ENCODE results near the gene OR4M2. TPM values are rescaled to one million over a fixed set of nuclear protein-coding genes. Genes with fewer than 3 reads are reported as not detected.
"Not testable (repeated sequence)": the region's sequence is repeated elsewhere in the genome, so short reads cannot be mapped to it uniquely, and the experiment has no call there.

Gene OR4M2
- polyA plus RNA-seq (2013), result not detected

GRCh38 chr15:22080227-22080626 lies at the start of gene OR4M2:
Gene OR4M2, plus strand, starts transcription at chr15:22080527. Its CDS starts 98 bp downstream, at chr15:22080625.
- H3K27me3 ChIP-seq (replicated peaks in 2 of 5; ENCODE audit: control insufficient read depth in 4 of 5, insufficient read depth in 5 of 5, low read length in 4 of 5); H3K27ac ChIP-seq (ENCODE audit: insufficient read depth in 1 of 2, low read depth in 1 of 2, low read length in 2 of 2, poor library complexity in 1 of 2, severe bottlenecking in 2 of 2); H3K9me3 ChIP-seq (ENCODE audit: control extremely low read depth in 1 of 5, control insufficient read depth in 4 of 5, insufficient read depth in 2 of 5, low read depth in 1 of 5, low read length in 4 of 5); POLR2A ChIA-PET; H3K36me3 ChIP-seq (ENCODE audit: control insufficient read depth in 4 of 4, insufficient read depth in 4 of 4, low read length in 3 of 4); CTCF ChIA-PET; DNase-seq; H3K4me1 ChIP-seq (ENCODE audit: control extremely low read depth in 1 of 4, control insufficient read depth in 4 of 4, insufficient read depth in 4 of 4, low read length in 3 of 4); H3K4me3 ChIP-seq (ENCODE audit: control insufficient read depth in 1 of 7, extremely low read depth in 1 of 7, insufficient read depth in 4 of 7, low read depth in 2 of 7, low read length in 6 of 7): not testable (repeated sequence)
- WGBS (ENCODE audit: insufficient coverage), result no CpG with 5 or more reads among the region's 2 CpGs

- H3K4me1 ChIP-seq (ENCODE audit: control extremely low read depth in 1 of 4, control insufficient read depth in 4 of 4, insufficient read depth in 4 of 4, low read length in 3 of 4); DNase-seq; H3K27ac ChIP-seq (ENCODE audit: insufficient read depth in 1 of 2, low read depth in 1 of 2, low read length in 2 of 2, poor library complexity in 1 of 2, severe bottlenecking in 2 of 2); H3K4me3 ChIP-seq (ENCODE audit: control insufficient read depth in 1 of 7, extremely low read depth in 1 of 7, insufficient read depth in 4 of 7, low read depth in 2 of 7, low read length in 6 of 7); H3K27me3 ChIP-seq (replicated peaks in 2 of 5; ENCODE audit: control insufficient read depth in 4 of 5, insufficient read depth in 5 of 5, low read length in 4 of 5); H3K9me3 ChIP-seq (ENCODE audit: control extremely low read depth in 1 of 5, control insufficient read depth in 4 of 5, insufficient read depth in 2 of 5, low read depth in 1 of 5, low read length in 4 of 5); POLR2A ChIA-PET; H3K36me3 ChIP-seq (ENCODE audit: control insufficient read depth in 4 of 4, insufficient read depth in 4 of 4, low read length in 3 of 4); CTCF ChIA-PET: not testable (repeated sequence)
These were observed 11.1 kb upstream of the OR4M2 start for GRCh38 chr15:22069267-22069666.

GRCh38 chr15:22081386-22081785 lies 1.1 kb downstream of the OR4M2 start:
- POLR2A ChIA-PET; H3K9me3 ChIP-seq (ENCODE audit: control extremely low read depth in 1 of 5, control insufficient read depth in 4 of 5, insufficient read depth in 2 of 5, low read depth in 1 of 5, low read length in 4 of 5); H3K4me1 ChIP-seq (ENCODE audit: control extremely low read depth in 1 of 4, control insufficient read depth in 4 of 4, insufficient read depth in 4 of 4, low read length in 3 of 4); DNase-seq; H3K27ac ChIP-seq (ENCODE audit: insufficient read depth in 1 of 2, low read depth in 1 of 2, low read length in 2 of 2, poor library complexity in 1 of 2, severe bottlenecking in 2 of 2); CTCF ChIA-PET; H3K27me3 ChIP-seq (replicated peaks in 2 of 5; ENCODE audit: control insufficient read depth in 4 of 5, insufficient read depth in 5 of 5, low read length in 4 of 5); H3K4me3 ChIP-seq (ENCODE audit: control insufficient read depth in 1 of 7, extremely low read depth in 1 of 7, insufficient read depth in 4 of 7, low read depth in 2 of 7, low read length in 6 of 7); H3K36me3 ChIP-seq (ENCODE audit: control insufficient read depth in 4 of 4, insufficient read depth in 4 of 4, low read length in 3 of 4): not testable (repeated sequence)
- WGBS (ENCODE audit: insufficient coverage), result no CpG with 5 or more reads among the region's 3 CpGs

- WGBS (ENCODE audit: insufficient coverage), result no CpG with 5 or more reads among the region's 16 CpGs
- POLR2A ChIA-PET; CTCF ChIA-PET; H3K9me3 ChIP-seq (ENCODE audit: control extremely low read depth in 1 of 5, control insufficient read depth in 4 of 5, insufficient read depth in 2 of 5, low read depth in 1 of 5, low read length in 4 of 5); H3K27me3 ChIP-seq (replicated peaks in 2 of 5; ENCODE audit: control insufficient read depth in 4 of 5, insufficient read depth in 5 of 5, low read length in 4 of 5); H3K4me1 ChIP-seq (ENCODE audit: control extremely low read depth in 1 of 4, control insufficient read depth in 4 of 4, insufficient read depth in 4 of 4, low read length in 3 of 4); H3K27ac ChIP-seq (ENCODE audit: insufficient read depth in 1 of 2, low read depth in 1 of 2, low read length in 2 of 2, poor library complexity in 1 of 2, severe bottlenecking in 2 of 2); DNase-seq; H3K4me3 ChIP-seq (ENCODE audit: control insufficient read depth in 1 of 7, extremely low read depth in 1 of 7, insufficient read depth in 4 of 7, low read depth in 2 of 7, low read length in 6 of 7); H3K36me3 ChIP-seq (ENCODE audit: control insufficient read depth in 4 of 4, insufficient read depth in 4 of 4, low read length in 3 of 4): not testable (repeated sequence)
These were observed 18.4 kb downstream of the OR4M2 start for GRCh38 chr15:22098616-22099253.

GRCh38 chr15:22099289-22099891 lies 19.1 kb downstream of the OR4M2 start:
- H3K4me3 ChIP-seq (ENCODE audit: control insufficient read depth in 1 of 7, extremely low read depth in 1 of 7, insufficient read depth in 4 of 7, low read depth in 2 of 7, low read length in 6 of 7); H3K9me3 ChIP-seq (ENCODE audit: control extremely low read depth in 1 of 5, control insufficient read depth in 4 of 5, insufficient read depth in 2 of 5, low read depth in 1 of 5, low read length in 4 of 5): not testable (repeated sequence)

GRCh38 chr15:22122033-22122432 lies 41.7 kb downstream of the OR4M2 start:
- CTCF ChIA-PET; H3K4me1 ChIP-seq (ENCODE audit: control extremely low read depth in 1 of 4, control insufficient read depth in 4 of 4, insufficient read depth in 4 of 4, low read length in 3 of 4); H3K36me3 ChIP-seq (ENCODE audit: control insufficient read depth in 4 of 4, insufficient read depth in 4 of 4, low read length in 3 of 4); H3K4me3 ChIP-seq (ENCODE audit: control insufficient read depth in 1 of 7, extremely low read depth in 1 of 7, insufficient read depth in 4 of 7, low read depth in 2 of 7, low read length in 6 of 7); H3K27ac ChIP-seq (ENCODE audit: insufficient read depth in 1 of 2, low read depth in 1 of 2, low read length in 2 of 2, poor library complexity in 1 of 2, severe bottlenecking in 2 of 2); POLR2A ChIA-PET; H3K9me3 ChIP-seq (ENCODE audit: control extremely low read depth in 1 of 5, control insufficient read depth in 4 of 5, insufficient read depth in 2 of 5, low read depth in 1 of 5, low read length in 4 of 5); H3K27me3 ChIP-seq (replicated peaks in 2 of 5; ENCODE audit: control insufficient read depth in 4 of 5, insufficient read depth in 5 of 5, low read length in 4 of 5): not testable (repeated sequence)
- WGBS (ENCODE audit: insufficient coverage), result no CpG with 5 or more reads among the region's 5 CpGs
- peak in 1 of 3 donors; percentile 1 for DNase-seq

More at GRCh38 chr15:22099289-22099891, 19.1 kb downstream of the OR4M2 start:
- H3K27me3 ChIP-seq (replicated peaks in 2 of 5; ENCODE audit: control insufficient read depth in 4 of 5, insufficient read depth in 5 of 5, low read length in 4 of 5); DNase-seq; POLR2A ChIA-PET; H3K27ac ChIP-seq (ENCODE audit: insufficient read depth in 1 of 2, low read depth in 1 of 2, low read length in 2 of 2, poor library complexity in 1 of 2, severe bottlenecking in 2 of 2); H3K36me3 ChIP-seq (ENCODE audit: control insufficient read depth in 4 of 4, insufficient read depth in 4 of 4, low read length in 3 of 4); H3K4me1 ChIP-seq (ENCODE audit: control extremely low read depth in 1 of 4, control insufficient read depth in 4 of 4, insufficient read depth in 4 of 4, low read length in 3 of 4); CTCF ChIA-PET: not testable (repeated sequence)
- WGBS (ENCODE audit: insufficient coverage), result no CpG with 5 or more reads among the region's 17 CpGs

All from common myeloid progenitor, CD34-positive (primary cell).